Fibroblast of skin of left biceps (primary cell): Measurements from ENCODE around the gene FAF1.

Source experiments
- DNase-seq, 2 experiments: peaks; one replicate each; pipeline ENCODE4 v3.0.0-alpha.2; 2013; ENCODE audit warnings: low read depth in 2 of 2

The FAF1 gene

DNA sequence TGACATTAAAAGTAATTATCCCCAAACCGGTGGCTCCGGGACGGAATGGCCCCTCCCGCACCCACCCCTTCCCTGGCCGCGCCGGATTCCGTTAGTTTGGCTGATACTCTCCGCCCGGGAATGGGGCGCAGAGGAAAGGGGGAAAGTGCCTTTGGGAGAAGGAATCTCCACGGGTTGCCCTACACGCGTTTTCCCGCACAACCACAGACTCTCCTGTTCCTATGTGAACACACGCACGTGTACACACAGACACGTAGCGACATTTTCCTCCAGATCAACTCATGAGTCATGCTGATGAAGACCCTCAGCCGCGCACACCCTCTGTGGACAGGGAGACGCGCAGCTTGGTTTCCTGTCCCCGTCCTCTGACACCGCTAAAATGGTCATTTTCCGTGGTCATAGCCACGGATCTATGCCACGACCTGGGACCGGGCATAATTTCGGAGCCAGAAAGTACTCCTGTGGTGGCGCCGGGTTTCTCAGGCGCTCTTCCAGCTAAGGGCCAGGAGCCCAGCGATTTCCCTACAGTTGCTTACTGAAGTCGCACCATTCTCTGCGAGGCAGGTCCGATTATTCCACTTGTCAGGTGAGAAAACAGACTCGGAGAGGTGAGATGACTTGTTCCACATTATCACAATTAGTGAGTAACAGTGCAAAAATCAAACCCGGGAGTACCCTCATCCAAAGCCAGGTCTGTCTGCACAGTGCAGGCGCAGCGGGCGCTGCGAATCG is 532.8 kb downstream of the FAF1 start:
- DNase-seq, result no peak

DNA sequence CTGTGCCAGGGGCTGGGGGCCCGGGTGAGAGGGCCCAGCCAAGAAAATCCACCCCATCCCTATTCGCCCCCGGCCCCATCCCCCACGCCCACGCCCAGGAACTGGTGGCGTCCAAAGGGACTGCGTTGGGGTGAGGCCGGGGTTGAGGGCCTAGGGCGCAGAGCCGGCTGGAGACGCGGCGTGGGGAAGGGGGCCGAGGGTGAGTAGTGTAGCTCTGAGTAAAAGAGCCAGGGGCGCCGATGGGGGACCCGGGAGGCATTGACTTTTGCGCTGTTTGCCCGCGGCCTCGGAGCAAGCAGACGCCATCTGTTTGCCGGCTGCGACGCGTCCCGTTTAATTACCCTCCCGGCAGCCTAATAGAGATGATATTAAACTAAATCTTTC is 533.4 kb downstream of the FAF1 start:
- no peak for DNase-seq

DNA sequence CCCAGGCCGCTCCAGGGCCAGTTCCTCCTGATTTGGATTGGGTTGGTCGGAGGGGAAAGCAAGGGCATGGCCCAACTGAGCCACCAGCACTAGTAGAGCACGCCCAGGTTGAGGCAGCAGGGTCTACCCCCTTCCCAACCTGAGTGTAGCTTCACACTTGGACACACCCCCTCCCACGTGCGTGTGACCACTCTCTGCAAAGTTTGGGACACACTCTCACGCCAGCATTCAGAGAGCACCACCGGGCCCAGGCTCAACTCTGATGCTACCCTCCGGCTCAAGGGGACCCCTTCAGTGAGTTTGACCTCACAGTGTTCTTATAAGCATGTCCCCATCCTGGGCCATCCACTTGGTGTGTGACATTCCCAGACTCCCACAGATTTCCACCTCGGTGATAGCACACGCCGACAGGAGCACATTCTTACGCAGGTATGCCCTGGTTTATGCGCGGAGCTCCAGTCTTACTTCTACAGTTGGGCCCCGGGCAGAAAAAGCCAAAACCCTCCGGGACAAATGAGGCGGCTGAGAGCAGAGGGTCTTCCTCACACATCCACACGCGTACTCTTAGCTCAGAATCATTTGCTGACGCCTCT is 533.9 kb downstream of the FAF1 start:
- no peak for DNase-seq

DNA sequence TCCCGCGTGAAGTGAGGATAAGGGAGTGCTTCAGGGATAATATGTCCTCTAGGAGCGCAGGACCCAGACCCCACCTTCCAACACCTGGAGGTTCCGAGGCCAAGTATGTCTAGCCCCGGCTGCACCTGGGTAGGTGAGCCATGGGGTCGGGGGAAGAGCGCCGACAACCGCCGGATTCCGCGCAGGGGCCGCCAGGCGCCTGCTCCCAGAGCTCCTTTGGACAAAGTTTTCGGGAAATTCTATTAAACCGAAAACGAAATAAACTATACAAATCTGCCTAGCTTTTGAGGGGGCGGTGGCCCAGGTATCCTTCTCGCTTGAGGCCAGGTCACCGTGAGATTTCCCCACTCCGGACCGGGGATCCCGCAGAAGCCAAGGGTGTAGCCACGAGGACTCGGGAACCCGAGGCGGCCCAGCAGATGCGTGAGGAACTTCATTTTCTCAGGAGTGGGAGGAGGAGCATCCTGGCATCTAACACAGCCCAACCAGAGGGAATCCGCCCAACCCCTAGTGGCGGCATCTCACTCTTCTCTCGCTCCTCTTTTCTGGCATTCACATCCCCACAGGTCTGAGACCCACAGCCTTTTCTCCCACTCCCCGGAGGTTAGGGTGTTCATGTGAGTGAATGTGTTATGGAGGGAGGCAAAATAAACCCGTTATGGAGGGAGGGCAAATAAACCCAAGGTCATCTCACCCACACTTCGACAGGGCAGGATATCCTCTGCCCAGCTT is 534.5 kb downstream of the FAF1 start:
- DNase-seq, result no peak

DNA sequence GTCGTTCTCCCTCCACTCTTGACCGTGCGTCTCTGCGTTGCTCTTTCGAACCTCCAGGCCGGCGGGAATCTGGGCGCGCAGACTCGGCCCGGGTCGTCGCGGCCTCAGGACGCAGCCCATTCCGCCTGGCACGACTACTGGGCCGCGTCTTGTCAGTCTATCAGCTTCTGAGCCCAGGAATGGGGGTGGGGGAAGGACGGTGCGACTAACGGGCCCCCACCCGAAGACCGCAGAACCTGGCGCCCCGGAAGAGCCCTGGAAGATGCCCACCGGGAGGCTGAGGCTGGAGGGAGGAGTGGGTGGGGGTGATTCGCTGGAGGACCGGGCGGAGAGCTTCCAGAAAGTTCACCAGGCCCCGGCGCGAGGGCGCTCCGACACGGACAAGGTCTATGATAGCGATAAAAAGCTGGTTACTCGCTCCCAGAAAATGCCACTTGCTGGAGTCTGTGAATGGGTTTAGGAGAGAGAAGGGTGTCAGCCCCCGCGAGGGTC is 535.1 kb downstream of the FAF1 start:
- DNase-seq, result no peak

DNA sequence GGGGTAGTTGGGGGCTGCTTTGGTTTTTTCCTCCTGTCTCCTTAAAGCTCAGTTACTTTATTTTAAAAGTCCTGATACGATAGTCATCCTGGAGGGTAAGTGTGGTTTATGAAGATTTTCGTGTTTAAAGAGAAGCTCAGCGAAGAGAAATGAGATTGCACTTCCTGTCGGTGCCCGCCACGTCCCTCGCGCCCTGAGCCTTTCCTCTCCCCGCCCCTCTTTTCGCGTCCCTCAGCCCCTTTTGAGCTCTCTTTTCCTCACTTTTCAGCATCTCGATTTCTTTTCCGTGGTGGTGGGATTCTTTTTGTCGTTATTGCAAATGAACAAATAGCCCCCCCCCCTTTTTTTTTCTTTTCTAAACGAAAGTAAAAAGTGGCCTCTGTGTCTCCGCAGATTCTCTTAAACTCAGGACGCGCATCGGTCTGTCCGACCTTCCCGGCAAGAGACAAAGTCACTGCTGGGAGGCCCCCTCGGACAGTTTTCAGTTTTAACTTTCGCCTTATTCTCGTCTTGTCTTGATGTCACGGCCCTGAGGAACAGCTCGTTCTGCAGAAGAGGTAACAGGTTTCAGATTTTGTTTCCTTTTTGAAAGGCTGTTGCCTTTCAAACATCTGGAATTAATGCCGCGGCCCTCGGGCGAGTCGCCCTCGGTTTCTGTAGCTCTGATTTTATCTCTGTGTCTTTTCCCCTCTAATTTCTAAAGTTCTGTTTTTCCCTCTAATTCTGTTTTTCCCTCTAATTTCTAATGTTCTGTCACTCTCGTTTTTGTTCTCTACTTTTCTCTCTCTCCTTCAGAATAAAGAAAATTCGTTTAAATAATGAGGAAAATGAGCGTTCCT is 535.8 kb downstream of the FAF1 start:
- DNase-seq, result no peak

DNA sequence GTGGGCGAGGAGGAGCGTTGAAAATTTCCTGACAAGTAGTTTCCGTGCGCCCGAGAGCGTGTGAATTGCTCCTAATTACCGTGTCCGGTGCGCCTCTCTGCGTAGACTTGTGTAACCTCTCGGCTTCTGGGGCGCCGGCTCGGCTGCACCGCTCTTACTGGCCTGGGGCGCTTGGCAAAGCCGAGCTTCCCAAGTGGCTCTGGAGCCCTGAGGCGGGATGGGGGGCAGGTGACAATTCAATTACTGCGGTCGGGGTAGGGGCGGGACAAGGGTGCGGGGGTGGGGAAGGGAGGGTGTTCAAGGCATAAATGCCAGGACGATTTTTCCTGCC is 536.4 kb downstream of the FAF1 start:
- no peak for DNase-seq

DNA sequence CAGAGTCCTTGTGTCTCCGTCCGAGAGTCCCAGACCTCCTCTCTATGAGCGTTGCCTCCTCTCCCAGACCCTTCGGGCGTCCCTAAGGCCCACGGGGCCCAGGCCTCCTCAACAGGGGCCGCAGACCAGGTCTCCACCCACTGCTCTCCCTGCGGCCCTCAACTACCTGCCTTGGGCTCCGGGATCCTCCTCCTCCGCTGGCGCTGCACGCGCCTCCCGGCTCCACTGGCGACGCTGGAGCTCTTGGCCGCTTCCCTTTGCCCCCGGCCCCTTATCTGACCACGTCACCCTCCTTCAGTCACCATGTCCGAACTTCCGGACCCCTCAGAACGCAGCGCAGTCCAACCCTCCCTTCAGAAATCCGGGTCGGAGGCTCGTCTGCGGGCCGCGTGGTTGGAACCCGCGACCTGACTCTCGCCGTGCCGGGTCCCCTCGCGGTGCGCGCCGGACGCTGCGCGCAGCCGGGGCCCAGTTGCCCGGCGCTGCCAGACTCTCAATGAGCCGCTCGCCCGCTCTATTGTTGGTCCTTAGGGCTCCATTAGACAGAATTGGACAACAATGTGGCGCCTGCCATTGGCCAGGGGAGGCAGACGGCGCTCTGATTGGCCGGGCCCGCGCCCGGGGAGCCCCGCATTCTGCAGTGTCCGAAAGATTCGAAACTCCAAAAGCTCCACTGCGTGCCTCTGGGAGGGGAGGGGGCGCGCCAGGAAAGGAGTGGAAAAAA is 537.0 kb downstream of the FAF1 start, which contains the start of gene DMRTA2:
Gene DMRTA2 (minus strand): TSS at position 498 of the 724 bp plus-strand sequence. CDS start 1,907 bp downstream, outside the sequence.
- no peak for DNase-seq

DNA sequence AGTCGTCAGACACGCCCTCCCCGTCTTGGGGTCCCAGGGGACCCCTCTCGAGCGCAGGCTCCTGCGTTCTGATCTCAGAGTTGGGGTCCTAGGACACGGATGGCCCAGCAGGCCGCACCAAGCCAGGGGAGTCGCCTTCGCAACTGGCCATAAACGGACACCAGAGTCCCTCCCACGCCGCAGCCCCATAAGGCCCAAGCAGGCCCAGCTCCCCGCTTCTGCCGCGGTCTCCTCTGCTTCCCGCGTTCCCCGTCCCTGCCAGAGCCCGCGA is 537.5 kb downstream of the FAF1 start:
- no peak for DNase-seq

DNA sequence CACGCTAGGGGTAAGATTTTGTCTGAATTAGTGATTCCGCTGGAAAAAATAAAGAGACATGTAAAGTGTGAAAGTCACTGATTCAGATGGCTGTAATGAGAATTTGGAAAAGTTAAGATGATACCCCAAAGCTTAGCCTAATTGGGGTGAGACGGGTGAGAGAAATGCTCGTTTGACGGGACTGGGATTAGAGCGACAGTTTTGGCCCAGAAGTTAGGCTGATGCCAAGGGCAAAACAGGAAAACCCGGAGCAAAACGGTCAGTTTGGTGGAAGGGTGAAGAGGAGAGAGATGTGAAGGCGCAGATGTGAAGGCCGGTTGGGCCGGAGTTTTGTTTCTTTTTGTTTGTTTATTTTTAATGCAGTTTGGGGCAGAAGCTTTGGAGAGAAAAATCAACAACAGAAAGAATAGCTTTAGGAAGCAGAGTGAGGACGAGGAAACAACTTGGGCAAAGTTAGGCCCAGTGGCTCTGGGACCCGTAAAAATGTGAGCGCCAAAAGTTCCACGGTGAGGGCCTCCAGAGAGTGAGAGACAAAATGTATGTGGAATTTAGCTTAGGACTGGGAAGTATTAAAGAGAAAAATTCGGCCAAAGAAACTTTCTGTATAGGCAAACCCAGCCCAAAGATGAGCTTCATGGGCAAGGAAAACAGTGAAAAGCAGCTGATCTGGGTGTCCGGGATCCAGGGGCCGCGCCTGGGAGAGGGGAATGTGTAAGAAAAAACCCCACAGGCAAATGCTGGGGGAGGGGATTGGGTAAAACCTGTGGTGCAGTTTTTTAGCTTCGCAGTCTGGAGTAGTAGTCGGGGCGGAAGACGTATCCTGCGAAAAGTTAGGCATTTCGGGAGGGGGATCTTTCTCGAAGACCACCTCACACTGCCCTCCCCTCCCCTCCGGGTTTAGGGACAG is 538.0 kb downstream of the FAF1 start:
- DNase-seq, result no peak

DNA sequence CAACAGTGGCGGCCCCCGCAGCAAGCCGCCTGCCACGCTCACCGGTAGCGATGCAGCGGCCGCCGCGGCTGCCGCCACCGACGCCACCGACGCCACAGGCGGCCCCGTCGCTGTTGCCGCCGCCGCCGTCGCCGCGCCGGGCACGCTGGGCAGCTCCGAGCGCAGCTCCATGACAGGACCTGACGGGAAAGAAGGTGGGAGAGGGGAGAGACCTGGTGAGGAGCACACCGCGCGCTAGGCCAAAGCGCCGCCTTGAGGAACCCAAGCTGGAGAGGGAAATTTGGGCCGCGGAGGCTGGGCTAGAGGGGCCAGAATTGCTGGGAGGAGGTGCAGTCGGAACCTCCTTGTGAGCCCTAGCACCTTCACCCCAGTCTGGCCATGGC is 538.7 kb downstream of the FAF1 start:
- DNase-seq, result no peak

DNA sequence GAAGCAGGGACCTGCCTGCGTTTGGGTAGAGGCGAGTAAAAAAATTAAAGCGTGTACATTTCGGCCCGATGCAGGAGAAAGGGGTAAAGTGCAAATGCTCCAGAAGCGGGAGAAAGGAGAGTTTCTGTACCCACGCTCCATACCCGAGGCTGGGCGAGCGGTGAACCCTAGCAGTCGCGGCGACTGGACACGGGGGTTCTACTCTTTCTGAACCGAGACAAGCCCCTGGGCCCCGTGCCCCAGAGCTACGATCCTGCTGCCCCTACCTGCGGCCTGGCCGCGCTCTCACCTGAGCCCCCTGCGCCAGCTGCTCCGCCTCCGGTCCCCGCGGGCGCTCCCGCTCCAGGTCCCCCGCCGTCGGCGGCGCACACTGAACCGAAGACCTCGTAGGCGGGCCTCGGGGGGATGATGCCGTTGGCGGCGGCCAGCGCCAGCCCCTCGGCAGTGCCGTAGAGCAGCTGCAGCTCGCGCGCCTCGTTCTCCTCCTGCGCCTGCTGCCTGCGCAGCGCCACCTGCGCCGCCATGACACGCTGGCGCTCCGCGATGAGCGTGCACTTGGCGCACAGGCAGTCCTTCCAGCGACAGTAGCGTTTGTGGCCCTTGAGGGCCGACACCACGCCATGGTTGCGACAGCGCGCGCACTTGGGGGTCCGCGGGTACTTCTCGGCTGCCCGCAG is 539.2 kb downstream of the FAF1 start:
- no peak for DNase-seq

DNA sequence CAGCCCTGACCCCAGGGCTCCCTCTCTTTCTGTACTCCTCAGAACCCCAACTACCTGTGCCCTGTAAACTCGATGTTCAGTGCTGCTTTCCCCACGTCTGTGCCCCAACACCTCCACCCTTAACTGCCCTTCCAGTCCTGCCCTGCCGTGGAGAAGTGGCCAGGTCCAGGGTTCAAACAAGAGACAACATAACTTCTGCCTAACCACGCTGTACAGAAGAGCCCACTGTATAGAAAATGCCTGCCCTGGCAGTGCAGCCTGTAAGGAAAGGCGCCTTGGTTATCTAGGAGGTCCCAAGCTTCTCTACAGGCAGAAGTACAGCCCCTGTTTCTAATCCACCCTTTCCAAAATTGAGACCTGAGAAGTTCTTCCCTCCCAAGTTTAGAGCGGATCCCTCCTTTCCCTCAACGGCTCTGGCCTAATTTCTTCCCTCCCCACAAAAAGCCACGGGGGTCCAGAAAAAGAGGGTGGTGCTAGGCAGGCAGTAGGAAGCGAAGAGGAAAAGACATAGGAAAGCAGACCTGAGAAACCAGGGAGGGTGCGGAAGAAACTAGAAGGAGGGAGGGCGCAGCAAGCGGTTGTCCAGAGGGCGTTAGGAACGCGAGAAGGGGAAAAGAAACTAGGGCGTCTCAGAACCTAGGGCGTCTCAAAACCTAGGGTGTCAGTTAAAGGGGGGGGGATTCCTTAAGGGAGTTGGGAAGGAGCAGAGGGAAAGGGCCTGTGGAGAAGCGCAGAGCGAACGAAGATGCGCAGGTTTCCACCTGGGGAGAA is 540.0 kb downstream of the FAF1 start:
- no peak for DNase-seq

DNA sequence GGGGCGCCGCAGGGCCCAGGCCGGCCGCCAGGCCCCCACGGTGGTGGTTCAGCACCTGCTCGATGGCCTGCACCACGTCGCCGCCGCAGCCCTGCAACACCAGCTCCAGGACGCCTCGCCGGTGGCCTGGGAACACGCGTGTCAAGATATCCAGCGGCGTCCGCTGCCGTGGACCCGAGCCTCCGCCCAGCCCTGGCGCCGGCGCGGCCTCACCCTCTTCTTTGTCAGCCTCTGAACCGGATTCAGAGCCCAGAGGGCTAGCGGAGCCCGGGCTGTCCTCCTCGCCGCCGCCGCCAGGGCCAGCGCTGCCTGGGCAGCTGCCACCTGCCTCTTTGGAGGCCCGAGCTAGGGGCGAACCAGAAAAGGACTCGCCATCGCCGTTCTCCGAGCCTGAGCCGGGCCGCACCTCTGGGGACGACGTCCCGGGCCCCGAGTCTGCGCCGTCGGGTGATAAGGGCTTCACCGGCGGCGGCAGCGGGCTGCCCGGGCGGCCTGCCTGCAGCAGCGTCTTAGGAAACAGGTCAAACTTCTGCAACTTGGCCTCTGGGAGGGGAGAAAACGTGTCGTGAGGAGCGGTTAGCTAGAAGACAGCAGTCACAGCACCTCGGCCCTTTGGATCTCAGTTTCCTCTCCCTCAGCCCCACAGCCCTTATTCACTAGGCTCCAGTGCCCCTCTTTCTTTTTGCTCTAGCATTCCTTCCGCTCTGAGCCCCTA is 540.7 kb downstream of the FAF1 start:
- no peak for DNase-seq

DNA sequence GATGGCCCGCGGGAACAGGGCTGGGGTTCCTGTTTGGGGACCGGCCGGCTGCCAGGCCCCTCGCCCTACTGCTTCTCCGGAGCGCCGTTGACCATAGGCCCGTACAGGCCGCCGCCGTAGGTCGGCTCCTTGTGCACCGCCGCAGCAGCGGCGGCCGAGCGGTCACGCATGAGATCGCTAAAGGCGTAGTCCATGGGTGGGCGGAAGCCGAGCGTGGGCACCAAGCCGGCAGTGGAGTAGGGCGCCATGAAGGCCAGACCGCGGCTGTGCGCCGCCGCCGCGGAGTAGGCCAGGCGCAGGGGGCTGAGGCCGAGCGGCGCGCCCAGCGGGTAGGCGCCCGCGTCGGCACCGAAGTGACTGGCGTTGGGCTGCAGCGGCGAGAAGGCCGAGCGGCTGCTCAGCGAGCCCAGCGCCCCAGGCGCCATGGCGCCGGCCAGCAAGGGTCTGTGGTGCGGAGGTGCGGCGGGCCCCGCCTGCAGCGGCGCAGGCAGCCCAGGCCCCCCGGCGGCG is 541.4 kb downstream of the FAF1 start:
- DNase-seq, result no peak

DNA sequence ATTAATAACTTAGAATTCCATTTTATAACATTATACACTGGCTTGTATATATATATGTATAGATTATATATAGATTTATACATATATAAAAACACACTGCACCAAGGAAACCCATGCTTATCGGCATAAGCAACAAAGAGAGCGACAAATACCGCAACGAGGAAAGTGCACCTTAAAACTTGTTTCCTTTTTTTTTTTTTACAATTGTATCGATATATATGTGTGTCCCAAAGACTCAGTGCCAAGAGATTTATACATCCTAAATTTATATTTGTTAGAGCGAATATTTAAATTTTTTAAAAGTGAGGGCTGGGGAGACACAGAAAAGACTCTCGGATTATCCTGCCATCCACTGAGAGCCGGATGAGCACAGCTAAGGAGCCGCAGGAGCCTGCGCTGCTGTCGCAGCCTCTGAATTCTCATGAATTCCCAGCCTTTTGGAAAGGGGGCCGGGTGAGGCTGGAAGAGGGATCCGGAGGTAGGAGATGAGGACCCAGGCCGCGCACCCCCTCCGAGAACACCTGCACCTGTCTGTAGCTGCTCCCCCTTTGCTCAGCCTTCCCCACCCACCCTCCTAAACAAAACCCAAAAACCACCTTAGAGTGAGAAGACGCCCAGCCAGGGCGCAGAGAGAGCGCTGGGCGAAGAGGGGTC is 542.0 kb downstream of the FAF1 start:
- DNase-seq, result no peak

DNA sequence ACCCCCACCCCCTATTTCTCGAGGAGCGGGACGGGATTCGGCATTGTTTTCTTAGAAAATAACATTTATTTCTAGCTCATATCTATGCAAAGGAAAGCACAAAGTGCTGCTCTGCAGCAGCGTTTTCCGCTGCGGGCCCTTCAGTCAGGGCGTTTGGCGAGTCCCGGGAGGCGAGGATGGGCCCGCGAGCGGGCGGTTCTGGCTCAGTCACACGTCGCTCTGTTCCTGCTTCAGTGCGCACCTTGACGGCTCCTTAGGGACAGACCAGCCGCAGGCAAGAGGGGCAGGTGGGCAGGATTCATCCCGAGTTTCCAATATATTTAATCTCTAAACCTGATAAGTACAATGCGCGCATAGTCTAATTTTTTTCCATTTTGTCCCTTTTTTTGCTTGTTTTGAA is 542.6 kb downstream of the FAF1 start:
- DNase-seq, result no peak
